PC-3 (cell line): ENCODE results near the gene MRPS10. TPM values are rescaled to one million over a fixed set of nuclear protein-coding genes. Genes with fewer than 3 reads are reported as not detected.

Source experiments
- ATAC-seq: fragments of 200-7000 bp; cut with Tn5 transposase; 2 replicates; pipeline ENCODE4 v1.9.1; 2020; ENCODE audit warnings: mild to moderate bottlenecking, moderate library complexity
- BruUV-seq: library from RNA; stranded (reverse); fragments of 400-500 nt; replicated peaks from 2 replicates; lab custom pipeline; 2021; lab: Mats Ljungman, UMichigan
- CTCF ChIA-PET: fragments of 300-600 bp; sonication (Branson Sonifier 250); formaldehyde crosslinking; loops from one replicate; lab custom pipeline; 2022; ENCODE audit warnings: antibody characterized with exemption; lab: Charles Lee
- POLR2A ChIA-PET: fragments of 300-600 bp; sonication (Branson Sonifier 250); formaldehyde crosslinking; loops from one replicate; lab custom pipeline; 2022; ENCODE audit warnings: antibody characterized with exemption; ENCODE audit not compliant: unreplicated experiment; lab: Charles Lee
- DNase-seq: peaks from one replicate; pipeline ENCODE4 v3.0.0-alpha.2; 2015
- H2AFZ ChIP-seq: fragments of 300-600 bp; sonication (generic); 2 replicates; pipeline ENCODE4 v1.6.0; 2016; ENCODE audit warnings: antibody characterized with exemption, low read length
- H3F3A ChIP-seq: fragments of 300-600 bp; sonication (generic); one replicate; pipeline ENCODE4 v1.6.0; 2017; ENCODE audit warnings: antibody characterized with exemption, low read length, control low read depth, mild to moderate bottlenecking; ENCODE audit not compliant: unreplicated experiment
- H3K27ac ChIP-seq: fragments of 300-600 bp; sonication (generic); 2 replicates; pipeline ENCODE4 v1.5.1; 2016; ENCODE audit warnings: mild to moderate bottlenecking, low read length
- H3K27me3 ChIP-seq: fragments of 300-600 bp; sonication (generic); 2 replicates; pipeline ENCODE4 v1.6.1; 2016; ENCODE audit warnings: low read length, mixed read lengths
- H3K36me3 ChIP-seq: fragments of 300-600 bp; sonication (generic); 2 replicates; pipeline ENCODE4 v1.6.1; 2016; ENCODE audit warnings: low read depth, mixed run types, low read length, mixed read lengths
- H3K4me1 ChIP-seq: fragments of 300-600 bp; sonication (generic); 2 replicates; pipeline ENCODE4 v1.5.1; 2016; ENCODE audit warnings: low read length; ENCODE audit not compliant: insufficient read depth
- H3K4me2 ChIP-seq: fragments of 300-600 bp; sonication (generic); 2 replicates; pipeline ENCODE4 v1.6.0; 2016; ENCODE audit warnings: low read length
- H3K4me3 ChIP-seq: fragments of 300-600 bp; sonication (generic); 2 replicates; pipeline ENCODE4 v1.5.1; 2016; ENCODE audit warnings: mild to moderate bottlenecking, low read length, mixed read lengths
- H3K79me2 ChIP-seq: fragments of 300-600 bp; sonication (generic); 2 replicates; pipeline ENCODE4 v1.6.1; 2017; ENCODE audit warnings: low read length, mixed read lengths
- H3K9ac ChIP-seq: fragments of 300-600 bp; sonication (generic); 2 replicates; pipeline ENCODE4 v1.6.0; 2016; ENCODE audit warnings: mild to moderate bottlenecking, low read length
- H3K9me2 ChIP-seq: fragments of 300-600 bp; sonication (generic); replicated peaks from 2 replicates; pipeline ENCODE4 v1.6.1; 2016; ENCODE audit warnings: mixed run types, low read length, mixed read lengths
- H3K9me3 ChIP-seq: fragments of 300-600 bp; sonication (generic); 2 replicates; pipeline ENCODE4 v1.6.1; 2016; ENCODE audit warnings: low read length, mixed read lengths
- H4K20me1 ChIP-seq: fragments of 300-600 bp; sonication (generic); 2 replicates; pipeline ENCODE4 v1.6.1; 2016; ENCODE audit warnings: low read length, mixed read lengths
- CTCF ChIP-seq: fragments of 300-600 bp; sonication (generic); conservative IDR thresholded peaks from 2 replicates; pipeline ENCODE4 v1.5.1; 2017; ENCODE audit warnings: antibody characterized with exemption, low read depth, mild to moderate bottlenecking, low read length
- EZH2 ChIP-seq: fragments of 300-600 bp; sonication (generic); IDR thresholded peaks from one replicate; pipeline ENCODE4 v1.6.1; 2017; ENCODE audit warnings: antibody characterized with exemption, mild to moderate bottlenecking, low read length; ENCODE audit not compliant: unreplicated experiment
- EZH2phosphoT487 ChIP-seq: fragments of 300-600 bp; sonication (generic); IDR thresholded peaks from 2 replicates; pipeline ENCODE4 v1.6.1; 2018; ENCODE audit warnings: mild to moderate bottlenecking, antibody characterized with exemption, low read length, borderline replicate concordance
- intact Hi-C: fragments of 100-400 bp; cut with micrococcal nuclease; formaldehyde crosslinking; loops from 2 replicates; pipeline ENCODE4 v1.9.0; 2023
- total RNA-seq: library from RNA; depleted of rRNA; stranded (reverse); fragments of >200 nt; gene quantifications from 2 replicates; pipeline ENCODE4 v1.2.3, GENCODE V29; 2014

MRPS10 gene
- total RNA-seq, 1 experiment from 2014 or later: 82.1 TPM

- Histone ChIP-seq H3K9me2 (no peaks in the 10 kb centered on the region), H3F3A (no peaks in the 10 kb centered on the region), H4K20me1 (no peaks in the 10 kb centered on the region), H2AFZ (no peak overlapping the region), H3K27ac (no peak overlapping the region), H3K4me2 (no peak overlapping the region), H3K27me3 (no peaks in the 10 kb centered on the region), H3K9me3 (no peaks in the 10 kb centered on the region), H3K4me1 (peaks cover 17% of the 10 kb centered on the region), H3K4me3 (no peak overlapping the region), H3K36me3 (no peaks in the 10 kb centered on the region), H3K9ac (no peak overlapping the region), H3K79me2 (no peaks in the 10 kb centered on the region)
- intact Hi-C loops: no loop called here
- ATAC-seq (no peak), DNase-seq (no peak)
- POLR2A ChIA-PET: no interaction called here
- CTCF ChIA-PET: no interaction called here
- no peak for TF ChIP-seq EZH2
- TF ChIP-seq CTCF: no peak
- no peak for TF ChIP-seq EZH2phosphoT487
- BruUV-seq: no TSS peak
Measured at GRCh38 chr6:42190554-42191183, 27.0 kb downstream of the MRPS10 start.

- Histone ChIP-seq H3F3A (no peaks in the 10 kb centered on the region), H2AFZ (no peak overlapping the region), H4K20me1 (no peaks in the 10 kb centered on the region), H3K4me1 (peaks cover 13% of the 10 kb centered on the region), H3K27me3 (no peaks in the 10 kb centered on the region), H3K27ac (no peak overlapping the region), H3K79me2 (no peaks in the 10 kb centered on the region), H3K9ac (no peak overlapping the region), H3K9me3 (no peaks in the 10 kb centered on the region), H3K9me2 (no peaks in the 10 kb centered on the region), H3K4me2 (no peak overlapping the region), H3K4me3 (no peak overlapping the region), H3K36me3 (no peaks in the 10 kb centered on the region)
- intact Hi-C loops: no loop called here
- BruUV-seq: no TSS peak
- no peak for ATAC-seq
- TF ChIP-seq CTCF: no peak
- TF ChIP-seq EZH2phosphoT487: no peak
- no peak for TF ChIP-seq EZH2
- CTCF ChIA-PET: no interaction called here
- no peak for DNase-seq
- POLR2A ChIA-PET: no interaction called here
Measured at GRCh38 chr6:42188406-42188805, 29.3 kb downstream of the MRPS10 start.

- H3K9me3 ChIP-seq: no peaks in the 10 kb centered on the region
- TF ChIP-seq EZH2: no peak
- TF ChIP-seq EZH2phosphoT487: no peak
- no peak for TF ChIP-seq CTCF
- H3F3A ChIP-seq: no peaks in the 10 kb centered on the region
- H3K4me3 ChIP-seq: no peak overlapping the region
- H2AFZ ChIP-seq: no peak overlapping the region
- intact Hi-C loops: no loop called here
- no TSS peak for BruUV-seq
- CTCF ChIA-PET: interaction anchor here (0.6 kb wide), 1 partner anchor 29 kb away, joined by 3 read pairs; no protein-coding TSS in a partner anchor
- no peaks in the 10 kb centered on the region for H3K27me3 ChIP-seq
- H3K4me1 ChIP-seq: no peaks in the 10 kb centered on the region
- POLR2A ChIA-PET: no interaction called here
- H3K27ac ChIP-seq: no peak overlapping the region
- H4K20me1 ChIP-seq: no peaks in the 10 kb centered on the region
- H3K4me2 ChIP-seq: no peak overlapping the region
- H3K36me3 ChIP-seq: no peaks in the 10 kb centered on the region
- no peak for DNase-seq
- H3K79me2 ChIP-seq: no peaks in the 10 kb centered on the region
- H3K9me2 ChIP-seq: no peaks in the 10 kb centered on the region
- no peak for ATAC-seq
- H3K9ac ChIP-seq: no peak overlapping the region
Measured at GRCh38 chr6:42185597-42185996, 32.1 kb downstream of the MRPS10 start.
